Liver (tissue), 9 donors: ENCODE data around the gene UBL4B. TPM values are rescaled to one million over a fixed set of nuclear protein-coding genes. Genes with fewer than 3 reads are reported as not detected.

Experiments
- DNase-seq: peaks from one replicate; pipeline ENCODE4 v3.0.0-alpha.2; 2017; ENCODE audit warnings: low spot score
- H3K27ac ChIP-seq, 2 donors: one replicate each; pipeline ENCODE4 v1.7.0; 2013; ENCODE audit warnings: inconsistent platforms in 2 of 2, low read length in 2 of 2, control low read depth in 1 of 2, low read depth in 1 of 2, mild to moderate bottlenecking in 1 of 2
- H3K27me3 ChIP-seq, 4 donors: one replicate each; pipeline versions ENCODE4 v1.6.1 to v1.7.0; 2013; ENCODE audit warnings: low read length in 3 of 4, inconsistent platforms in 1 of 4, mild to moderate bottlenecking in 1 of 4, moderate library complexity in 1 of 4; ENCODE audit not compliant: control insufficient read depth in 4 of 4, insufficient read depth in 4 of 4
- H3K36me3 ChIP-seq, 4 donors: one replicate each; pipeline versions ENCODE4 v1.6.1 to v1.7.0; 2013; ENCODE audit warnings: low read length in 3 of 4, mild to moderate bottlenecking in 3 of 4, low read depth in 1 of 4, moderate library complexity in 1 of 4; ENCODE audit not compliant: control insufficient read depth in 4 of 4, insufficient read depth in 3 of 4
- H3K4me1 ChIP-seq, 4 donors: one replicate each; pipeline versions ENCODE4 v1.6.1 to v1.7.0; 2013; ENCODE audit warnings: low read length in 3 of 4, mild to moderate bottlenecking in 3 of 4, moderate library complexity in 1 of 4; ENCODE audit not compliant: control insufficient read depth in 4 of 4, insufficient read depth in 4 of 4
- H3K4me3 ChIP-seq, 3 donors: one replicate each; pipeline versions ENCODE4 v1.6.1 to v1.7.0; 2013; ENCODE audit warnings: low read length in 3 of 3, control low read depth in 1 of 3, low read depth in 1 of 3, mild to moderate bottlenecking in 1 of 3
- H3K9ac ChIP-seq, 2 donors: one replicate each; pipeline ENCODE4 v1.7.0; 2013; ENCODE audit warnings: low read length in 2 of 2, mild to moderate bottlenecking in 2 of 2, moderate library complexity in 2 of 2, control low read depth in 1 of 2, low read depth in 1 of 2
- H3K9me3 ChIP-seq, 4 donors: one replicate each; pipeline versions ENCODE4 v1.6.1 to v1.7.0; 2013; ENCODE audit warnings: low read length in 3 of 4; ENCODE audit not compliant: control insufficient read depth in 4 of 4
- ATF3 ChIP-seq: IDR thresholded peaks from 2 replicates; pipeline ENCODE4 v1.6.1; 2016; ENCODE audit warnings: antibody characterized with exemption
- EGR1 ChIP-seq, 2 donors: IDR thresholded peaks; 2 replicates each; pipeline ENCODE4 v1.6.1; 2016 to 2018; ENCODE audit warnings: antibody characterized with exemption in 2 of 2, low read depth in 2 of 2
- FOXA1 ChIP-seq: IDR thresholded peaks from 2 replicates; pipeline ENCODE4 v1.6.1; 2016; ENCODE audit warnings: antibody characterized with exemption
- FOXA2 ChIP-seq: IDR thresholded peaks from 2 replicates; pipeline ENCODE4 v1.6.1; 2016; ENCODE audit warnings: antibody characterized with exemption
- GABPA ChIP-seq, 2 donors: IDR thresholded peaks in 1 of 2; conservative IDR thresholded peaks in 1 of 2; 2 replicates each; pipeline ENCODE4 v1.6.1; 2016; ENCODE audit warnings: antibody characterized with exemption in 2 of 2, mild to moderate bottlenecking in 1 of 2, moderate library complexity in 1 of 2
- HNF4A ChIP-seq, 2 donors: conservative IDR thresholded peaks; 2 replicates each; pipeline ENCODE4 v1.6.1; 2016; ENCODE audit warnings: antibody characterized with exemption in 2 of 2, mild to moderate bottlenecking in 2 of 2
- HNF4G ChIP-seq: IDR thresholded peaks from 2 replicates; pipeline ENCODE4 v1.6.1; 2016; ENCODE audit warnings: antibody characterized with exemption
- MAX ChIP-seq: IDR thresholded peaks from 2 replicates; pipeline ENCODE4 v1.6.1; 2016; ENCODE audit warnings: antibody characterized with exemption
- NR2F2 ChIP-seq: IDR thresholded peaks from 2 replicates; pipeline ENCODE4 v1.6.1; 2016; ENCODE audit warnings: antibody characterized with exemption
- RAD21 ChIP-seq, 2 donors: IDR thresholded peaks; 2 replicates each; pipeline ENCODE4 v1.6.1; 2016; ENCODE audit warnings: antibody characterized with exemption in 2 of 2, mild to moderate bottlenecking in 2 of 2
- REST ChIP-seq: IDR thresholded peaks from 2 replicates; pipeline ENCODE4 v1.6.1; 2016; ENCODE audit warnings: antibody characterized with exemption, mild to moderate bottlenecking
- RXRA ChIP-seq, 2 donors: IDR thresholded peaks; 2 replicates each; pipeline ENCODE4 v1.6.1; 2017 to 2018; ENCODE audit warnings: antibody characterized with exemption in 2 of 2, mild to moderate bottlenecking in 1 of 2
- SP1 ChIP-seq: IDR thresholded peaks from 2 replicates; pipeline ENCODE4 v1.6.1; 2018; ENCODE audit warnings: antibody characterized with exemption, mild to moderate bottlenecking
- TAF1 ChIP-seq: conservative IDR thresholded peaks from 2 replicates; pipeline ENCODE4 v1.6.1; 2016; ENCODE audit warnings: antibody characterized with exemption, mild to moderate bottlenecking
- YY1 ChIP-seq: IDR thresholded peaks from 2 replicates; pipeline ENCODE4 v1.6.1; 2016; ENCODE audit warnings: antibody characterized with exemption, mild to moderate bottlenecking
- ZBTB33 ChIP-seq: IDR thresholded peaks from 2 replicates; pipeline ENCODE4 v1.6.1; 2016; ENCODE audit warnings: antibody characterized with exemption
- WGBS: extraction: QIAGEN DNeasy Blood & Tissue Kit; methylation state at CpG from one replicate; pipeline ENCODE4 v1.1.7; 2013; 5-methylcytosine and 5-hydroxymethylcytosine counted together
- polyA plus RNA-seq, 2 donors: library from polyadenylated mRNA; stranded (reverse) in 1 of 2; unstranded in 1 of 2; fragments of 200-250 nt in 1 of 2; fragments of >200 nt in 1 of 2; fragmentation: Nextera tagmentation in 1 of 2; extraction: Ambion mirVana in 1 of 2; gene quantifications; one replicate each; pipeline versions ENCODE4 v1.2.1 to v1.2.3, GENCODE V29; 2013 to 2015
- total RNA-seq, 2 donors: library from RNA; depleted of rRNA; stranded (reverse); fragments of >200 nt; gene quantifications; one replicate each; pipeline ENCODE4 v1.2.3, GENCODE V29; 2014
- donor health status: healthy.
- donor health status: healthy.
- donor health status: healthy.
- donor health status: healthy.
- donor health status: healthy.

Gene UBL4B
- total and polyA plus RNA-seq, 4 donors: not detected

GRCh38 chr1:110161165-110161564 is 48.9 kb downstream of the UBL4B start:
- peaks cover 0 to 2% (median 0%) of the 10 kb centered on the region in 4 donors for H3K27me3 ChIP-seq
- no peak overlapping the region for H3K4me3 ChIP-seq
- DNase-seq: no peak
- H3K4me1 ChIP-seq: no peaks in the 10 kb centered on the region
- no peak overlapping the region for H3K27ac ChIP-seq
- H3K9ac ChIP-seq: no peak overlapping the region
- no peaks in the 10 kb centered on the region for H3K36me3 ChIP-seq
- no peak for TF ChIP-seq REST
- no peak for TF ChIP-seq NR2F2
- TF ChIP-seq HNF4A (conservative IDR thresholded peaks at IDR 0.05): no peak
- TF ChIP-seq SP1: no peak
- TF ChIP-seq ATF3: no peak
- 88% methylated on average over 3 of the region's 3 CpGs for WGBS
- no peaks in the 10 kb centered on the region for H3K9me3 ChIP-seq

- Histone ChIP-seq H3K27me3 (no peaks in the 10 kb centered on the region), H3K4me3 (no peak overlapping the region), H3K27ac (no peak overlapping the region), H3K36me3 (no peaks in the 10 kb centered on the region), H3K9ac (no peak overlapping the region), H3K9me3 (no peaks in the 10 kb centered on the region), H3K4me1 (no peaks in the 10 kb centered on the region)
- TF ChIP-seq EGR1 (IDR thresholded peaks at IDR 0.05; ENCODE audit: low read depth in 2 of 2) (no peak), ZBTB33 (no peak), HNF4A (conservative IDR thresholded peaks at IDR 0.05) (no peak), MAX (no peak), RAD21 (IDR thresholded peaks at IDR 0.05) (no peak), GABPA (IDR thresholded peaks at IDR 0.05 in 1 of 2, conservative IDR thresholded peaks at IDR 0.05 in 1 of 2) (no peak), FOXA1 (no peak), RXRA (IDR thresholded peaks at IDR 0.05) (no peak), ATF3 (no peak), TAF1 (no peak), HNF4G (no peak), SP1 (no peak), FOXA2 (no peak), YY1 (no peak)
- WGBS: 83% methylated on average over 11 of the region's 11 CpGs
- DNase-seq: no peak
Measured at GRCh38 chr1:110161849-110162248, 49.6 kb downstream of the UBL4B start.

Other genes with a start within 250 kb of the UBL4B start
- gene CSF1, start 201.6 kb upstream of the UBL4B start, total RNA-seq: 10 to 100 TPM in 1 of 2 donors, 1 to 10 TPM in 1; 6.3 to 15.2 TPM
- 10 to 100 TPM; 11.0 to 11.7 TPM for gene CSF1, start 201.6 kb upstream of the UBL4B start, polyA plus RNA-seq
- 10 to 100 TPM; 27.1 to 40.7 TPM for gene AHCYL1, start 127.7 kb upstream of the UBL4B start, total RNA-seq
- gene AHCYL1, start 127.7 kb upstream of the UBL4B start, polyA plus RNA-seq: 10 to 100 TPM; 24.9 to 33.5 TPM
- gene STRIP1, start 77.8 kb upstream of the UBL4B start, total RNA-seq: 10 to 100 TPM; 20.5 to 22.8 TPM
- 1 to 10 TPM; 5.8 to 6.0 TPM for gene STRIP1, start 77.8 kb upstream of the UBL4B start, polyA plus RNA-seq
- not detected for gene ALX3, start 41.8 kb upstream of the UBL4B start, total RNA-seq
- gene ALX3, start 41.8 kb upstream of the UBL4B start, polyA plus RNA-seq: not detected
- gene SLC6A17, start 38.1 kb downstream of the UBL4B start, total RNA-seq: not detected
- not detected for gene SLC6A17, start 38.1 kb downstream of the UBL4B start, polyA plus RNA-seq
- gene KCNC4, start 97.9 kb downstream of the UBL4B start, total RNA-seq: 1 to 10 TPM; 1.0 to 2.5 TPM
- 1 to 10 TPM in 1 of 2 donors, under 1 TPM in 1; 0.46 to 1.9 TPM for gene KCNC4, start 97.9 kb downstream of the UBL4B start, polyA plus RNA-seq
- 10 to 100 TPM; 27.2 to 34.0 TPM for gene RBM15, start 226.9 kb downstream of the UBL4B start, total RNA-seq
- gene RBM15, start 226.9 kb downstream of the UBL4B start, polyA plus RNA-seq: 1 to 10 TPM; 2.4 to 2.8 TPM